Nephron (organoid): ENCODE results near the gene PDGFA.
A peak's percentile ranks its signal among the peaks of the same experiment; 100 is the strongest.

Experiments
- H3K27ac Mint-ChIP-seq, 3 experiments: 2 replicates each; pipeline ENCODE4 v1.8.0; 2020; ENCODE audit warnings: mixed read lengths in 3 of 3, mild to moderate bottlenecking in 2 of 3, moderate library complexity in 1 of 3
- H3K27me3 Mint-ChIP-seq: 2 replicates; pipeline ENCODE4 v1.8.0; 2021; ENCODE audit warnings: low read depth, mild to moderate bottlenecking, moderate library complexity, mixed read lengths
- H3K36me3 Mint-ChIP-seq: 2 replicates; pipeline ENCODE4 v1.8.0; 2020; ENCODE audit warnings: low read depth, mixed read lengths
- H3K4me1 Mint-ChIP-seq: 2 replicates; pipeline ENCODE4 v1.8.0; 2020; ENCODE audit warnings: mixed read lengths
- H3K4me3 Mint-ChIP-seq, 3 experiments: 2 replicates each; pipeline ENCODE4 v1.8.0; 2020; ENCODE audit warnings: mild to moderate bottlenecking in 3 of 3, mixed read lengths in 3 of 3, moderate library complexity in 2 of 3
- H3K9me3 Mint-ChIP-seq: 2 replicates; pipeline ENCODE4 v1.8.0; 2020; ENCODE audit warnings: mixed read lengths
- TF ChIP-seq, protein P1 (sequence below), 3 experiments: fragments of 200-600 bp; sonication (generic); IDR thresholded peaks; one replicate each; pipeline ENCODE4 v1.5.0; 2021; ENCODE audit warnings: antibody characterized with exemption in 3 of 3; ENCODE audit not compliant: unreplicated experiment in 3 of 3

PDGFA gene

DNA sequence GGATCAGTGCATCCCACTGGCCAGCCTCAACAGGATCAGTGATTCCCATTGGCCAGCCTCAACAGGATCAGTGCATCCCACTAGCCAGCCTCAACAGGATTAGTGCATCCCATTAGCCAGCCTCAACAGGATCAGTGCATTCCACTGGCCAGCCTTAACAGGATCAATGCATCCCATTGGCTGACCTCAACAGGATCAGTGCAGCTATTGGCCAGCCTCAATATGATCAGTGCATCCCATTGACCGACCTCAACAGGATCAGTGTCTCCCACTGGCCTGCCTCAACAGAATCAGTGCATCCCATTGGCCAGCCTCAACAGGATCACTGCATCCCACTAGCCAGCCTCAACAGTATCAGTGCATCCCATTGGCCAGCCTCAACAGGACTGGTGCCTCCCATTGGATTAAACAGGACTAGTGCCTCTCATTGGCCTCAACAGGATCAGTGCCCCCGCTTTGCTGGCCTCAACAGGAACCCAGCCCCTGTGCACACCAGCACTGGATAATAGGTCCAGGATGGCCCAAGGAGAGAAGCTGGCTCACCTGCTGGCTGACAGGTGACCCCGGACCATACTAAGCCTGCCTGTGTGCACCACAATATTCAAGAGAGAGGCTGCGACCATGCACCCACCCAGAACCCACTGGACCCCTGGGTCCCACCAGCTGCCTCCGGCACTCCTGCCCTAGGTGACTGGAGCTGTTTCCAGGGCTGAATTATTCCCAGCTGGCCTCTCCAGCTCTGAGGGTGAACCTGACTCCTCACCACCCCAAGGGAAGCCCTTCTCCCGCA, 59.9 kb downstream of the PDGFA start:
- H3K4me3 Mint-ChIP-seq: no peak overlapping the region
- H3K4me1 Mint-ChIP-seq: peaks cover 21% of the 10 kb centered on the region
- H3K27me3 Mint-ChIP-seq: peaks cover 4% of the 10 kb centered on the region
- TF ChIP-seq, protein P1, sequence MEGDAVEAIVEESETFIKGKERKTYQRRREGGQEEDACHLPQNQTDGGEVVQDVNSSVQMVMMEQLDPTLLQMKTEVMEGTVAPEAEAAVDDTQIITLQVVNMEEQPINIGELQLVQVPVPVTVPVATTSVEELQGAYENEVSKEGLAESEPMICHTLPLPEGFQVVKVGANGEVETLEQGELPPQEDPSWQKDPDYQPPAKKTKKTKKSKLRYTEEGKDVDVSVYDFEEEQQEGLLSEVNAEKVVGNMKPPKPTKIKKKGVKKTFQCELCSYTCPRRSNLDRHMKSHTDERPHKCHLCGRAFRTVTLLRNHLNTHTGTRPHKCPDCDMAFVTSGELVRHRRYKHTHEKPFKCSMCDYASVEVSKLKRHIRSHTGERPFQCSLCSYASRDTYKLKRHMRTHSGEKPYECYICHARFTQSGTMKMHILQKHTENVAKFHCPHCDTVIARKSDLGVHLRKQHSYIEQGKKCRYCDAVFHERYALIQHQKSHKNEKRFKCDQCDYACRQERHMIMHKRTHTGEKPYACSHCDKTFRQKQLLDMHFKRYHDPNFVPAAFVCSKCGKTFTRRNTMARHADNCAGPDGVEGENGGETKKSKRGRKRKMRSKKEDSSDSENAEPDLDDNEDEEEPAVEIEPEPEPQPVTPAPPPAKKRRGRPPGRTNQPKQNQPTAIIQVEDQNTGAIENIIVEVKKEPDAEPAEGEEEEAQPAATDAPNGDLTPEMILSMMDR (IDR thresholded peaks at IDR 0.05; ENCODE audit: unreplicated experiment in 3 of 3): no peak
- peak overlapping the region in 2 of 3 experiments; percentile 63 to 87 for H3K27ac Mint-ChIP-seq
- H3K36me3 Mint-ChIP-seq: no peaks in the 10 kb centered on the region
- no peaks in the 10 kb centered on the region for H3K9me3 Mint-ChIP-seq

DNA sequence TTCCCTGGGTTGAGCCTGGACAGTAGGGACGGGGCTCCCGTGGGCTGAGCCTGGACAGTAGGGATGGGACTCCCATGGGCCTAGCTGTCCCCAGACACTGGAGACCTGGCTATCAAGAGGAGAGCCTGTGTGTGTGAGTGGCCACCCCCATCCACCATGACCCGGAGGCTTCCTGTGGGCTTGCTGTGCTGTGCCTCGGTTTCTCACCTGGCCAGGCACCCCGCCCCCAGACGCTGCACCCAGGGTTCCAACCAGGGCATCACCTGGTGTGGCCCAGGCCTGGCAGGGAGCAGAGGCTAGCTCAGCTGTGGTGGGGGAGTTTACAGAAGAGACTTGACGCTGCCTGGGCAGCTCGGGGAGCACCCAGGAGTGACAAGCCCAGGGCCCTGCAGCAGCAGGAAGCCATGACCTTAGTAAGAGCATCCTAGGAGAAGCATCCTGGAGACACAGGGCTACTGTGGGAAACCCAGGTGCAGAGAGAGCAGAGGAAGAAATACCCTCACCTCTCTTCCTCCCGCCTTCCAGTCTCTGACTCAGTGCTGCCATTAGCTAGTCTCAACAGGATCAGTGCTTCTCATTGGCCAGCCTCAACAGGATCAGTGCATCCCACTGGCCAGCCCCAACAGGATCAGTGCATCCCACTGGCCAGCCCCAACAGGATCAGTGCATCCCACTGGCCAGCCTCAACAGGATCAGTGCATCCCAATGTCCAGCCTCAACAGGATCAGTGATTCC, 61.0 kb downstream of the PDGFA start:
- Mint-ChIP-seq H3K4me1 (peaks cover 13% of the 10 kb centered on the region), H3K4me3 (no peak overlapping the region), H3K27ac (peak overlapping the region in 1 of 3 experiments; percentile 39), H3K9me3 (no peaks in the 10 kb centered on the region), H3K36me3 (no peaks in the 10 kb centered on the region), H3K27me3 (peaks cover 3% of the 10 kb centered on the region)
- TF ChIP-seq, protein P1 (IDR thresholded peaks at IDR 0.05; ENCODE audit: unreplicated experiment in 3 of 3): no peak

DNA sequence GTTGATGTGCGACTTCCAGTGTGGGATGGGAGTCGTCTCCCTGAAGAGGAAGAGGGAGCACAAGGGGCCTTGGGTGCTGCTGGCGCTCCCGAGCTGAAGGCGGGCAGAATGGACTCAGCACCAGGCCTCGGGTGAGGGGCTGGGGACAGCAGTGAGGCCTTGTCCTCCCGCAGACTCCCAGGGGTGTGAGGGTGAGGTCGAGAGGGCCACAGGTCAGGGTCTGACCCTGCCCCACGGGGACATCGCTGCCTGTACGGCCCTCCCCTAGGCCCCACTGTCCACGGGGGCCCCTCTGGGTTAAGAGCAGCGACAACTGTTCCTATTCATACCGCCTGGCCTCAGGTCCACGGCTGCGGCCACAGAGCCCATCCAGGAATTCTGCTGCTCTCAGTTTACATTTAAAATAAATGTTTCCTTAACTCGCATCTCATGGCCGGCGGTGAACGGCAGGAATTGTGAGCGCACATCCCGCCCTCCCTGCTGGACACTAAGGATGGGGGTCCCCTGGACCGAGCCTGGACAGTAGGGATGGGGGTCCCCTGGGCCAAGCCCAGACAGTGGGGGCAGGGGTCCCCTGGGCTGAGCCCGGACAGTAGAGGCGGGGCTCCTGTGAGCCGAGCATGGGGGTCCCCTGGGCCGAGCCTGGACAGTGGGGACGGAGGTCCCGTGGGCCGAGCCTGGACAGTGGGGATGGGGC, 61.7 kb downstream of the PDGFA start:
- Mint-ChIP-seq H3K4me1 (peaks cover 18% of the 10 kb centered on the region), H3K9me3 (no peaks in the 10 kb centered on the region), H3K27me3 (peaks cover 8% of the 10 kb centered on the region), H3K27ac (peak overlapping the region in 1 of 3 experiments; percentile 72), H3K4me3 (no peak overlapping the region), H3K36me3 (no peaks in the 10 kb centered on the region)
- TF ChIP-seq, protein P1 (IDR thresholded peaks at IDR 0.05; ENCODE audit: unreplicated experiment in 3 of 3): no peak

DNA sequence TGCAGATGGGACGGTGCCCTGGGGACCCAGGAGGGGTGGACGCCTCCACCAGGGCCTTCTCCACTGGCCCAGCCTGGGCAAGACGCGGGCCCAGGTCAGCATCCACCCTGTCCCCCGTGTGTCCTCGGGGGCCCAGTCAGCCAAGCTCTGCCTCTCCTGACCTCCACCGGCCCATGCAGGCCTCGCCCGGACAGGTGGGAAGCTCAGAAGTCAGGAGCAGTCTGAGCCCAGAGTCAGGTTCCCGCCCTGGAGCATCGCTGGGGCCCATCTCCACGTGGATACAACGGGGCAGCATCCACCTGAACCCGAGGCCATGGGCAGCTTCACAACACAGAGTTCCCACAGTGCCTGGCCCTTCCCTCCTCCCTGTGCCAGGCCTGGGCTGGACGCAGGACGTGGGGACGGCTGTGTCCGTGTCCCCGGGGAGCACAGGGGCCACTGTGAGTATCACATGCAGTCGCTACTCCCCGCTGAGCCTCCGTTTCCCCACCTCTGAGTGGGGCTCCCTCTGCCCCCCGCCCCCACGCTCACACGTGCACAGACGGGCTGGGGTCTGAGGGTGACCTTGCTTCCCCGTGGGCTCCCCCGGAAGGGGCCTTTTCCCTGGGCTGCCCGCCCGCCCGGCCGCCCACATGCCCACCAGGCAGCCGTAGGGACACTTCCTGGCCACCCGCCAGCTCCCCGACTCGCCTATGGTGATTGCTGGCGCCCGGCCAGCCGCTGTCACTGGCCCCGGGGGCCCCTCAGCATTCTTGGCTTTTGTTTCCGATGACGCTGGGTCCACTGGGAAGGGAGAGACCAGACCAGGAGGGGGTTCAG, 64.3 kb downstream of the PDGFA start:
- Mint-ChIP-seq H3K27ac (peak overlapping the region in 2 of 3 experiments; percentile 83 to 89), H3K9me3 (no peaks in the 10 kb centered on the region), H3K36me3 (no peaks in the 10 kb centered on the region), H3K4me1 (peaks cover 11% of the 10 kb centered on the region), H3K4me3 (no peak overlapping the region), H3K27me3 (peaks cover 21% of the 10 kb centered on the region)
- TF ChIP-seq, protein P1 (IDR thresholded peaks at IDR 0.05; ENCODE audit: unreplicated experiment in 3 of 3): no peak

DNA sequence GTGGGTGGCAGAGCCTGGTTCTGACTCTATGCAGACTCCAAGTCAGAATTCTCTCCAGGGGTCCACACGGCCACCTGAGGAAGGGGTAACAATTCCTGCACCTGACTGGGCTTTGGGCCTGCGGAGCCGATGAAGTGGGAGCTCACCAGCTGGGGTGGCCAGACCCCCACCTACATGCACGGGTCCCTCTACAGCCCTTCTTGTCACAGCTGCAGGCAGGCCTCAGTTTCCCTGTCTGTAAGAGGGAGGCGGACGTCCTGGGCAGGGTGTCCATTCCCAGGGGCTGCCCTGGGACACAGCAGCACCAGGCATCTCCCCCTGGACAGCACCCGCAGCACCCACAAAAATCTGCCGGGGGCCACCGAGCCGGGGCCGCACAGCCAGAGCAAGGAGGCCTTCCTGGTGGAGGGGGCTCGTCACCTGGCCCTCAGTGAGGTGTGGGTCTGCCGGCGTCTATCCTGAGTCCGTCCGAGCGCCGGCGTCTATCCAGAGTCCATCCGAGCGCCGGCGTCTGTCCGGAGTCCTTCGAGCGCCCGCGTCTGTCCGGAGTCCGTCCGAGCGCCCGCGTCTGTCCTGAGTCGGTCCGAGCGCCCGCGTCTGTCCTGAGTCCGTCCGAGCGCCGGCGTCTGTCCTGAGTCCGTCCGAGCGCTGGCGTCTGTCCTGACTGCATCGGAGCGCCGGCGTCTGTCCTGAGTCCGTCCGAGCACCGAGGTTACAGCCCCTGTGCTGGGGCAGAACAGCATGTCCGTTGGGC, 65.1 kb downstream of the PDGFA start:
- Mint-ChIP-seq H3K4me1 (peaks cover 15% of the 10 kb centered on the region), H3K36me3 (no peaks in the 10 kb centered on the region), H3K27me3 (peaks cover 27% of the 10 kb centered on the region), H3K9me3 (no peaks in the 10 kb centered on the region), H3K4me3 (no peak overlapping the region), H3K27ac (no peak overlapping the region)
- TF ChIP-seq, protein P1 (IDR thresholded peaks at IDR 0.05; ENCODE audit: unreplicated experiment in 3 of 3): no peak
